WTC11 (cell line): ENCODE measurements around the gene PVALB. TPM values are rescaled to one million over a fixed set of nuclear protein-coding genes. Genes with fewer than 3 reads are reported as not detected.

Experiments
- ATAC-seq: fragments of 200-7000 bp; cut with Tn5 transposase; 2 replicates; pipeline ENCODE4 v1.10.0; 2021; ENCODE audit warnings: mild to moderate bottlenecking, moderate library complexity
- CTCF ChIA-PET: fragments of 300-600 bp; sonication (Branson Sonifier 250); formaldehyde crosslinking; loops from one replicate; lab custom pipeline; 2021; ENCODE audit warnings: antibody characterized with exemption; lab: Charles Lee
- POLR2A ChIA-PET: fragments of 350-600 bp; sonication (Branson Sonifier 250); formaldehyde crosslinking; loops from one replicate; lab custom pipeline; 2021; ENCODE audit warnings: antibody characterized with exemption; lab: Charles Lee
- DNase-seq: peaks from one replicate; pipeline ENCODE4 v3.0.0; 2021; ENCODE audit warnings: low spot score
- H3K27ac Mint-ChIP-seq: 2 replicates; pipeline ENCODE4 v1.8.0; 2021; ENCODE audit warnings: mixed read lengths
- H3K27me3 Mint-ChIP-seq: 2 replicates; pipeline ENCODE4 v1.8.0; 2021; ENCODE audit warnings: low read depth, mild to moderate bottlenecking, moderate library complexity, mixed read lengths
- H3K36me3 Mint-ChIP-seq: 2 replicates; pipeline ENCODE4 v1.8.0; 2021; ENCODE audit warnings: mixed read lengths
- H3K4me1 Mint-ChIP-seq: 2 replicates; pipeline ENCODE4 v1.8.0; 2022; ENCODE audit warnings: mixed read lengths
- H3K4me3 Mint-ChIP-seq: 2 replicates; pipeline ENCODE4 v1.8.0; 2021; ENCODE audit warnings: mild to moderate bottlenecking, moderate library complexity, mixed read lengths
- H3K9me3 Mint-ChIP-seq: 2 replicates; pipeline ENCODE4 v1.8.0; 2021; ENCODE audit warnings: mixed read lengths
- ATF1 ChIP-seq: sonication (generic); formaldehyde crosslinking; IDR thresholded peaks from 2 replicates; pipeline ENCODE4 v1.8.1; 2023; ENCODE audit warnings: mild to moderate bottlenecking, moderate library complexity, missing genetic modification reagents
- CBFB ChIP-seq: sonication (generic); formaldehyde crosslinking; IDR thresholded peaks from 2 replicates; pipeline ENCODE4 v1.8.1; 2022; ENCODE audit warnings: mild to moderate bottlenecking, low read depth, missing genetic modification reagents
- E2F5 ChIP-seq: sonication (generic); formaldehyde crosslinking; IDR thresholded peaks from 2 replicates; pipeline ENCODE4 v1.8.1; 2022; ENCODE audit warnings: mild to moderate bottlenecking, moderate library complexity, missing genetic modification reagents
- ELF4 ChIP-seq: sonication (generic); formaldehyde crosslinking; IDR thresholded peaks from 2 replicates; pipeline ENCODE4 v1.8.1; 2022; ENCODE audit warnings: low read depth, mild to moderate bottlenecking, moderate library complexity, missing genetic modification reagents
- ESRRA ChIP-seq: sonication (generic); formaldehyde crosslinking; IDR thresholded peaks from 2 replicates; pipeline ENCODE4 v1.8.1; 2022; ENCODE audit warnings: mild to moderate bottlenecking, missing genetic modification reagents, borderline replicate concordance
- FOXK1 ChIP-seq: sonication (generic); formaldehyde crosslinking; IDR thresholded peaks from 2 replicates; pipeline ENCODE4 v1.8.0; 2022; ENCODE audit warnings: mild to moderate bottlenecking, moderate library complexity, missing genetic modification reagents
- GRHL2 ChIP-seq: fragments of 250-450 bp; sonication (Bioruptor Pico); IDR thresholded peaks from 2 replicates; pipeline ENCODE4 v1.8.0; 2022; ENCODE audit warnings: mild to moderate bottlenecking, moderate library complexity; ENCODE audit not compliant: insufficient replicate concordance, severe bottlenecking
- GTF2I ChIP-seq: fragments of 250-450 bp; sonication (Bioruptor Pico); conservative IDR thresholded peaks from 2 replicates; pipeline ENCODE4 v1.4.0; 2021; ENCODE audit warnings: mild to moderate bottlenecking
- IRF1 ChIP-seq: sonication (generic); formaldehyde crosslinking; IDR thresholded peaks from 2 replicates; pipeline ENCODE4 v1.8.0; 2023; ENCODE audit warnings: missing genetic modification reagents
- JAZF1 ChIP-seq: fragments of 250-450 bp; sonication (Bioruptor Pico); IDR thresholded peaks from 2 replicates; pipeline ENCODE4 v1.9.0; 2021; ENCODE audit warnings: moderate library complexity, mild to moderate bottlenecking, inconsistent platforms
- JUN ChIP-seq: sonication (generic); formaldehyde crosslinking; IDR thresholded peaks from 2 replicates; pipeline ENCODE4 v1.8.0; 2023; ENCODE audit warnings: mild to moderate bottlenecking, missing genetic modification reagents
- MAX ChIP-seq: sonication (generic); formaldehyde crosslinking; IDR thresholded peaks from 2 replicates; pipeline ENCODE4 v1.8.0; 2022; ENCODE audit warnings: mild to moderate bottlenecking, missing genetic modification reagents
- MLX ChIP-seq: sonication (generic); formaldehyde crosslinking; IDR thresholded peaks from 2 replicates; pipeline ENCODE4 v1.8.1; 2023; ENCODE audit warnings: mild to moderate bottlenecking, missing genetic modification reagents, moderate library complexity
- MXD4 ChIP-seq: fragments of 250-450 bp; sonication (Bioruptor Pico); IDR thresholded peaks from 2 replicates; pipeline ENCODE4 v1.8.0; 2021; ENCODE audit warnings: mild to moderate bottlenecking, moderate library complexity, borderline replicate concordance
- NR2C2 ChIP-seq: sonication (generic); formaldehyde crosslinking; IDR thresholded peaks from 2 replicates; pipeline ENCODE4 v1.8.0; 2022; ENCODE audit warnings: mild to moderate bottlenecking, missing genetic modification reagents
- NR3C1 ChIP-seq: sonication (generic); formaldehyde crosslinking; conservative IDR thresholded peaks from 2 replicates; pipeline ENCODE4 v1.8.1; 2023; ENCODE audit warnings: low read depth, mild to moderate bottlenecking, missing genetic modification reagents
- PREB ChIP-seq: sonication (generic); formaldehyde crosslinking; IDR thresholded peaks from 2 replicates; pipeline ENCODE4 v1.8.1; 2022; ENCODE audit warnings: mild to moderate bottlenecking, missing genetic modification reagents, moderate library complexity, borderline replicate concordance
- SMAD3 ChIP-seq: sonication (generic); formaldehyde crosslinking; IDR thresholded peaks from 2 replicates; pipeline ENCODE4 v1.8.0; 2022; ENCODE audit warnings: missing genetic modification reagents, mild to moderate bottlenecking, borderline replicate concordance
- SOX15 ChIP-seq: fragments of 250-450 bp; sonication (Bioruptor Pico); IDR thresholded peaks from 2 replicates; pipeline ENCODE4 v1.9.0; 2021; ENCODE audit warnings: mild to moderate bottlenecking
- SP1 ChIP-seq: sonication (generic); formaldehyde crosslinking; conservative IDR thresholded peaks from 2 replicates; pipeline ENCODE4 v1.8.1; 2022; ENCODE audit warnings: missing genetic modification reagents
- TEAD1 ChIP-seq: sonication (generic); formaldehyde crosslinking; IDR thresholded peaks from 2 replicates; pipeline ENCODE4 v1.8.0; 2022; ENCODE audit warnings: mild to moderate bottlenecking, missing genetic modification reagents
- TEAD4 ChIP-seq: sonication (generic); formaldehyde crosslinking; IDR thresholded peaks from 2 replicates; pipeline ENCODE4 v1.8.0; 2022; ENCODE audit warnings: mild to moderate bottlenecking, missing genetic modification reagents
- ZNF416 ChIP-seq: fragments of 250-450 bp; sonication (Bioruptor Pico); IDR thresholded peaks from 2 replicates; pipeline ENCODE4 v1.9.0; 2021; ENCODE audit warnings: mild to moderate bottlenecking, inconsistent platforms
- ZNF425 ChIP-seq: fragments of 250-450 bp; sonication (Bioruptor Pico); conservative IDR thresholded peaks from 2 replicates; pipeline ENCODE4 v1.9.0; 2021; ENCODE audit warnings: mild to moderate bottlenecking
- ZSCAN18 ChIP-seq: fragments of 250-450 bp; sonication (Bioruptor Pico); IDR thresholded peaks from 2 replicates; pipeline ENCODE4 v2.1.2; 2022; ENCODE audit warnings: mild to moderate bottlenecking, moderate library complexity
- total RNA-seq: library from RNA; stranded (reverse); gene quantifications from 3 replicates; pipeline ENCODE4 v1.2.3, GENCODE V29; 2021

The PVALB gene
- total RNA-seq, 1 experiment from 2014 or later = 2.7 TPM

- TF ChIP-seq ZNF425 (no peak), ATF1 (no peak)
Observed at GRCh38 chr22:36806835-36807234, 10.0 kb downstream of the PVALB start (continued).

- H3K27me3 Mint-ChIP-seq = no peaks in the 10 kb centered on the region; the same call in 1 of the 2 replicates
- CTCF ChIA-PET = interaction anchor here (1.1 to 1.7 kb wide), 2 partner anchors 53 to 195 kb away, joined by 3 to 4 read pairs; no protein-coding TSS in a partner anchor
Observed at GRCh38 chr22:36803358-36803757, 13.5 kb downstream of the PVALB start.

GRCh38 chr22:36798674-36799066 lies 18.2 kb downstream of the PVALB start:
- ChIA-PET CTCF (interaction anchor here (1.2 kb wide), 1 partner anchor 23 kb away, joined by 3 read pairs; the partner anchor contains the start of gene IFT27), POLR2A (no interaction called here)
- ATAC-seq (no peak), DNase-seq (no peak)
- Mint-ChIP-seq H3K27me3 (no peaks in the 10 kb centered on the region; the same call in none of the 2 replicates), H3K4me1 (peaks cover 43% of the 10 kb centered on the region), H3K9me3 (no peaks in the 10 kb centered on the region), H3K4me3 (no peak overlapping the region), H3K27ac (no peak overlapping the region), H3K36me3 (no peaks in the 10 kb centered on the region)
- TF ChIP-seq TEAD4 (CRISPR knock-in tag) = no peak
- TF ChIP-seq NR2C2 (CRISPR knock-in tag) = no peak
- TF ChIP-seq ATF1 = no peak
- no peak for TF ChIP-seq SOX15 (CRISPR knock-in tag)
- TF ChIP-seq ZSCAN18 (CRISPR knock-in tag) = no peak
- no peak for TF ChIP-seq GTF2I
- no peak for TF ChIP-seq NR3C1 (CRISPR knock-in tag)
- no peak for TF ChIP-seq PREB
- TF ChIP-seq FOXK1 (CRISPR knock-in tag) = no peak

More at GRCh38 chr22:36803358-36803757, 13.5 kb downstream of the PVALB start:
- DNase-seq = no peak
- POLR2A ChIA-PET = no interaction called here
- H3K36me3 Mint-ChIP-seq = no peaks in the 10 kb centered on the region
- no peak for ATAC-seq
- no peak overlapping the region for H3K4me3 Mint-ChIP-seq
- no peaks in the 10 kb centered on the region for H3K9me3 Mint-ChIP-seq
- peaks cover 19% of the 10 kb centered on the region for H3K4me1 Mint-ChIP-seq
- TF ChIP-seq CBFB (no peak), MXD4 (CRISPR knock-in tag) (no peak), ESRRA (CRISPR knock-in tag) (no peak), GTF2I (no peak), MAX (no peak), E2F5 (CRISPR knock-in tag) (no peak), SP1 (CRISPR knock-in tag) (no peak), SOX15 (CRISPR knock-in tag) (no peak), IRF1 (no peak), ZNF416 (CRISPR knock-in tag) (no peak), ELF4 (CRISPR knock-in tag) (no peak), SMAD3 (CRISPR knock-in tag) (no peak), TEAD1 (CRISPR knock-in tag) (no peak), MLX (no peak), ZSCAN18 (CRISPR knock-in tag) (no peak), JAZF1 (CRISPR knock-in tag) (no peak), GRHL2 (no peak), JUN (CRISPR knock-in tag) (no peak)
- no peak overlapping the region for H3K27ac Mint-ChIP-seq
